A673 (cell line): ENCODE results near the gene TBX18. TPM values are rescaled to one million over a fixed set of nuclear protein-coding genes. Genes with fewer than 3 reads are reported as not detected.
A peak's percentile ranks its signal among the peaks of the same experiment; 100 is the strongest.

ENCODE experiments used
- BruUV-seq: library from RNA; stranded (reverse); fragments of 400-500 nt; replicated peaks from 2 replicates; lab custom pipeline; 2021; lab: Mats Ljungman, UMichigan
- CTCF ChIA-PET: fragments of 300-600 bp; sonication (Branson Sonifier 250); formaldehyde crosslinking; loops from one replicate; lab custom pipeline; 2022; ENCODE audit warnings: antibody characterized with exemption; lab: Charles Lee
- POLR2A ChIA-PET: fragments of 300-600 bp; sonication (Branson Sonifier 250); formaldehyde crosslinking; loops from one replicate; lab custom pipeline; 2022; ENCODE audit warnings: antibody characterized with exemption; ENCODE audit not compliant: low non-redundant PET; lab: Charles Lee
- DNase-seq: peaks from one replicate; pipeline ENCODE4 v3.0.0-alpha.2; 2015; ENCODE audit warnings: low spot score
- H3K27ac ChIP-seq: fragments of 200-600 bp; sonication (generic); 2 replicates; pipeline ENCODE4 v1.5.1; 2016; ENCODE audit warnings: mixed run types, low read depth, mild to moderate bottlenecking, mixed read lengths, antibody characterized with exemption, low read length; ENCODE audit not compliant: poor library complexity, severe bottlenecking
- H3K27me3 ChIP-seq: fragments of 200-600 bp; sonication (generic); replicated peaks from 2 replicates; pipeline ENCODE4 v1.6.1; 2017; ENCODE audit warnings: mixed run types, low read depth, mild to moderate bottlenecking, mixed read lengths, antibody characterized with exemption, low read length; ENCODE audit not compliant: insufficient read depth, poor library complexity
- H3K36me3 ChIP-seq: fragments of 200-600 bp; sonication (generic); 2 replicates; pipeline ENCODE4 v1.6.1; 2016; ENCODE audit warnings: mixed run types, mild to moderate bottlenecking, mixed read lengths, antibody characterized with exemption, low read length; ENCODE audit not compliant: insufficient read depth, poor library complexity, severe bottlenecking
- H3K4me1 ChIP-seq: fragments of 200-600 bp; sonication (generic); 2 replicates; pipeline ENCODE4 v1.6.1; 2017; ENCODE audit warnings: mixed run types, mild to moderate bottlenecking, mixed read lengths, antibody characterized with exemption, low read length; ENCODE audit not compliant: insufficient read depth, poor library complexity, severe bottlenecking
- H3K4me3 ChIP-seq: fragments of 200-600 bp; sonication (generic); 2 replicates; pipeline ENCODE4 v1.5.1; 2016; ENCODE audit warnings: low read depth, mixed run types, mild to moderate bottlenecking, mixed read lengths, low read length; ENCODE audit not compliant: poor library complexity, severe bottlenecking
- H3K9me3 ChIP-seq: fragments of 200-600 bp; sonication (generic); 2 replicates; pipeline ENCODE4 v1.6.1; 2016; ENCODE audit warnings: mixed run types, low read depth, mild to moderate bottlenecking, mixed read lengths, antibody characterized with exemption, low read length; ENCODE audit not compliant: poor library complexity, severe bottlenecking
- CTCF ChIP-seq: fragments of 300-800, 200-600 bp; sonication (generic); conservative IDR thresholded peaks from 2 replicates; pipeline ENCODE4 v1.5.1; 2017; ENCODE audit warnings: low read depth, mild to moderate bottlenecking, antibody characterized with exemption, low read length, moderate library complexity, mixed read lengths
- EZH2 ChIP-seq: fragments of 200-600 bp; sonication (generic); IDR thresholded peaks from 2 replicates; pipeline ENCODE4 v1.6.1; 2017; ENCODE audit warnings: borderline replicate concordance, low read depth, mild to moderate bottlenecking, mixed read lengths, antibody characterized with exemption, low read length; ENCODE audit not compliant: poor library complexity, severe bottlenecking
- intact Hi-C: fragments of 100-400 bp; cut with micrococcal nuclease; formaldehyde crosslinking; loops from one replicate; pipeline ENCODE4 v1.10.0; 2022; ENCODE audit not compliant: unreplicated experiment
- total RNA-seq: library from RNA; stranded (reverse); gene quantifications from 2 replicates; pipeline ENCODE4 v1.2.3, GENCODE V29; 2021

TBX18 gene
- total RNA-seq, 1 experiment from 2014 or later: 16.0 TPM

GRCh38 chr6:84808491-84809061, 44.2 kb upstream of the TBX18 start:
- intact Hi-C loops: no loop called here
- BruUV-seq: no TSS peak
- Histone ChIP-seq H3K4me1 (peaks cover 21% of the 10 kb centered on the region), H3K36me3 (no peaks in the 10 kb centered on the region), H3K4me3 (no peak overlapping the region), H3K27ac (no peak overlapping the region), H3K27me3 (no peaks in the 10 kb centered on the region), H3K9me3 (no peaks in the 10 kb centered on the region)
- CTCF ChIA-PET: no interaction called here
- no peak for TF ChIP-seq CTCF
- peak; percentile 26 for DNase-seq
- POLR2A ChIA-PET: no interaction called here

DNA sequence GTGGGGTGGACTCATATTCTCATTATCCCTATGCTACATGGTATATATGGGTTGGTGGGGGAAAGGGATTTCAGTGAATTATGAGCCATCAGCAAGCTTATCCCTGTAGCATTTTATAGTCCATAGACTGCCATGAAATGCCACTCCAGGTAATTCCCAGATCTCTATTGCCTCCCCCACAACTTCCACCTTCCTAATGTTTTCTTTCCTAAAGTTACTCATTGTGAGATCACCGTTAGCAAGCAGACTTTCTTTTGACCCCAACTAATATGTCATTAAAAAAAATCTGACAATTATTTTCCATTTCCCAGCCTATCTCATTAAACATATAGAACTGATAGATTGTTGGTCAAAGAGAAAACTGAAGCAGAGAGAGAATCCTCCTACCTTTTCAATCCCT, 40.7 kb upstream of the TBX18 start:
- CTCF ChIA-PET: no interaction called here
- H3K27ac ChIP-seq: no peak overlapping the region
- BruUV-seq: no TSS peak

DNA sequence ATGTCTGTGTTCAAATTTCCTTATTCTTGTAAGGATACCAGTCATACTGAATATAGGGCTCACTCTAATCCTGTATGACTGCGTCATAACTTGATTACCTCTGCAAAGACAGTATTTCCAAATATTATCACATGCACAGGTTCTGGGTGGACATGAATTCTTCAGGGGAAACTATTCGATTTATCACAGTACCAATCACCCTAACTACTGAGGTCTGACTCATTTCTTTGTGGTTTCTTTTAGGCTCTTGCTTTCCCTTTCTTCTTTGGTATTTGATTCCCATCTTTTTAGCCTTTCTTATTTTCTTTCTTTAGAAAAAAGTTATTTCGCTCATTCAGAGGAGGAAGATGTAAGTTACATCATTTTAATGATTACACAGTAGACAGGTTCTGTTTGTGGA, 40.3 kb upstream of the TBX18 start:
- TF ChIP-seq CTCF (no peak), EZH2 (no peak)
- intact Hi-C loops: no loop called here
- POLR2A ChIA-PET: no interaction called here
- no TSS peak for BruUV-seq
- Histone ChIP-seq H3K4me3 (no peak overlapping the region), H3K4me1 (peaks cover 17% of the 10 kb centered on the region), H3K27ac (no peak overlapping the region), H3K36me3 (no peaks in the 10 kb centered on the region), H3K27me3 (no peaks in the 10 kb centered on the region), H3K9me3 (no peaks in the 10 kb centered on the region)
- no peak for DNase-seq
- CTCF ChIA-PET: no interaction called here

More for the DNA sequence above, 40.7 kb upstream of the TBX18 start:
- Histone ChIP-seq H3K9me3 (no peaks in the 10 kb centered on the region), H3K4me1 (peaks cover 21% of the 10 kb centered on the region), H3K4me3 (no peak overlapping the region), H3K27me3 (no peaks in the 10 kb centered on the region), H3K36me3 (no peaks in the 10 kb centered on the region)
- POLR2A ChIA-PET: no interaction called here
- intact Hi-C loops: no loop called here
- TF ChIP-seq CTCF: no peak
- no peak for TF ChIP-seq EZH2
- DNase-seq: no peak
